NCI-H146 treated with DMSO at 0.1 percent for 48 hours (cell line): ENCODE data around the gene LEMD1.
"Not testable (repeated sequence)": the region's sequence is repeated elsewhere in the genome, so short reads cannot be mapped to it uniquely, and the experiment has no call there.

ENCODE experiments used
- DNase-seq: peaks from one replicate; lab custom pipeline; 2025; ENCODE audit not compliant: unreplicated experiment; lab: John Stamatoyannopoulos, UW

Gene LEMD1

GRCh38 chr1:205447457-205448341 lies 25.8 kb upstream of the LEMD1 start:
- DNase-seq: no peak

GRCh38 chr1:205446828-205447227 lies 25.0 kb upstream of the LEMD1 start:
- DNase-seq: no peak

- no peak for DNase-seq
Observed at GRCh38 chr1:205445646-205445935, 23.7 kb upstream of the LEMD1 start.

- DNase-seq: peak; percentile 64
Observed at GRCh38 chr1:205444931-205445645, 23.2 kb upstream of the LEMD1 start.

- DNase-seq: no peak
Observed at GRCh38 chr1:205444300-205444930, 22.6 kb upstream of the LEMD1 start.

GRCh38 chr1:205443585-205444299 lies 21.9 kb upstream of the LEMD1 start:
- no peak for DNase-seq

GRCh38 chr1:205442051-205442725 lies 20.3 kb upstream of the LEMD1 start:
- peak; percentile 69 for DNase-seq

- no peak for DNase-seq
Observed at GRCh38 chr1:205441716-205442050, 19.8 kb upstream of the LEMD1 start.

- DNase-seq: no peak
Observed at GRCh38 chr1:205441318-205441633, 19.4 kb upstream of the LEMD1 start.

GRCh38 chr1:205440476-205441317 lies 18.8 kb upstream of the LEMD1 start:
- DNase-seq: peak; percentile 30

- DNase-seq: no peak
Observed at GRCh38 chr1:205440121-205440475, 18.2 kb upstream of the LEMD1 start.

- DNase-seq: no peak
Observed at GRCh38 chr1:205438213-205439158, 16.6 kb upstream of the LEMD1 start.

GRCh38 chr1:205437570-205437969 lies 15.7 kb upstream of the LEMD1 start:
- no peak for DNase-seq

GRCh38 chr1:205436776-205437410 lies 15.0 kb upstream of the LEMD1 start:
- DNase-seq: no peak

- DNase-seq: no peak
Observed at GRCh38 chr1:205435578-205436573, 14.0 kb upstream of the LEMD1 start.

- peak; percentile 16 for DNase-seq
Observed at GRCh38 chr1:205434738-205435137, 12.9 kb upstream of the LEMD1 start.

- DNase-seq: not testable (repeated sequence)
Observed at GRCh38 chr1:205432692-205433091, 10.8 kb upstream of the LEMD1 start.
